Muscle layer of duodenum (tissue), 2 donors: ENCODE measurements around the gene FRMD1.

Source experiments
- H3K27ac ChIP-seq: one replicate; pipeline ENCODE4 v1.7.0; 2013; ENCODE audit warnings: mild to moderate bottlenecking, low read length
- H3K27me3 ChIP-seq: one replicate; pipeline ENCODE4 v1.7.0; 2013; ENCODE audit warnings: low read depth, mild to moderate bottlenecking, control low read depth, low read length
- H3K36me3 ChIP-seq, 2 donors: one replicate each; pipeline ENCODE4 v1.7.0; 2013; ENCODE audit warnings: low read length in 2 of 2, control low read depth in 1 of 2, mild to moderate bottlenecking in 1 of 2; ENCODE audit not compliant: insufficient read depth in 2 of 2, control insufficient read depth in 1 of 2
- H3K4me1 ChIP-seq, 2 donors: one replicate each; pipeline ENCODE4 v1.7.0; 2013; ENCODE audit warnings: low read length in 2 of 2, mild to moderate bottlenecking in 2 of 2, control low read depth in 1 of 2, moderate library complexity in 1 of 2; ENCODE audit not compliant: insufficient read depth in 2 of 2, control insufficient read depth in 1 of 2
- H3K4me3 ChIP-seq, 2 donors: one replicate each; pipeline ENCODE4 v1.7.0; 2013; ENCODE audit warnings: low read length in 2 of 2, low read depth in 1 of 2, mild to moderate bottlenecking in 1 of 2
- H3K9me3 ChIP-seq, 2 donors: one replicate each; pipeline ENCODE4 v1.7.0; 2013; ENCODE audit warnings: low read length in 2 of 2, control low read depth in 1 of 2, mild to moderate bottlenecking in 1 of 2; ENCODE audit not compliant: control insufficient read depth in 1 of 2
- donor health status: healthy.

FRMD1 gene

DNA sequence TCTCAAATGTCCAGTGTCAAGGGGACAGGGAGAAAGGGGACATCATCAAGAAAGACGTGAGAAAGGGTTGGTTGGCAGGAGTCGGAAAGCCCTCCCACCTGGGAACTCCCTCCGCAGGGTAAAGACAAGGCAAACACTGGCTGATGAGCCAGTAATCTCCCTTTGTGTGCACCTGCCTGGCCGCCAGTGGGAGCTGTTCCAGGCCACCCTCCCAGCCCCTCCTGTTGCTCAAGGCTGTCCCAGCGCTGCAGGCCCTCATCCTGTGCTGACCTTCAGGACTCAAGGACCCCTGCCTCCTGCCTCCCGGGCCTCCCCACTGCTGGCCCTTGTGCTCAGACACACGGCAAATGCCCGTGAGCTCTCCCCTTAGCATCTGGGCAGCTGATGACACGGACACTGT lies 7.4 kb downstream of the FRMD1 start:
- no peaks in the 10 kb centered on the region for H3K4me1 ChIP-seq
- H3K27ac ChIP-seq, result no peak overlapping the region
- no peak overlapping the region for H3K4me3 ChIP-seq
- no peaks in the 10 kb centered on the region for H3K27me3 ChIP-seq
- no peaks in the 10 kb centered on the region for H3K36me3 ChIP-seq
- no peaks in the 10 kb centered on the region for H3K9me3 ChIP-seq

DNA sequence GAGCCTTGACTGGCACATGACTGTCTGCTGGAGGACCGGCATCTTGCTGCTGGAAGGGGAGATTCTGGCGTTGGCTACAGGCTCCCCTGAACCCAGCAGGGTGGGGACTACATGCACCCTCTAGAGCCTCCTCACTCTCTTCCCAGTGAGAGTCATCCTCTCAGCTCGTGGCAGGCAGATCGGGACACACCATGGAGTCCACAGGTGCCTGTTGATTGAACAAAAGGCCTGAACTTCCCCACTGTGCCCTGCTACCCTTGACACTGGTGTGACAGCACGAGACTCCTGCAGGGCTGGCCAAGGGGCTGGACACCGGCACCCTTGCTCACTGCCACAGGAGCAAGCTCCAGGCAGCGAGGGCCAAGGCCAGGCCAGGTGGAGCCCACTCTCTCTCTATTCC lies 8.2 kb downstream of the FRMD1 start:
- H3K9me3 ChIP-seq, result no peaks in the 10 kb centered on the region
- H3K4me3 ChIP-seq, result no peak overlapping the region
- H3K4me1 ChIP-seq, result no peaks in the 10 kb centered on the region
- no peaks in the 10 kb centered on the region for H3K27me3 ChIP-seq
- no peaks in the 10 kb centered on the region for H3K36me3 ChIP-seq
- H3K27ac ChIP-seq, result no peak overlapping the region

DNA sequence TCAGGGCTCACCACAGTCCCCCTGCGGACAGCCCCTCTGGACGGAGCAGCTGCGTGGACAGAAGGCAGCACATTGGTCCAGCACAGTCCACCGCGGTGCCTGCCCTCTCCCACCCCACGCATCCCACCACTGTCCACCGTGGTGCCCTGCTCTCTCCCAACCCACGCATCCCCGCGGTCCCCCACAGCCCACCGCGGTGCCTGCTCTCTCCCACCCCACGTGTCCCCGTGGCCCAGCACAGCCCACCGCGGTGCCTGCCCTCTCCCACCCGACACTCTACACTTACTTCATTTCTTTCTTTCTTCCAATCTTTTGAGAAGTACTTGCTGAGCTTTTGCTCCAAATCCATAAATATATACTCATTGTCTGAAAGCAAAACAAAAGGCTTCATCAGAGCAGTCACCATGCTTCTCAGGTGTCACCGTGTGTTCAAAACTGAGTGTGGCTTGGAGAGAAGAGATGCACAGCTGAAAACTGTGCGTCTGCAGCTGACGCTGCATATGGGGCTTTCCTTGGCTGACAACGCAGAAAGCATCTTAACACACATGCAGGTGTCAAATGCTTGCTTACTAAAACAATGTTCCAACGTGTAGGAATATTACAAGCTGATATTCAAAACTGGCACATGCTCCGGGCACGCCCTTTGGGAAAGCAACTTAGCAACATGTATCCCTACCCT lies 11.8 kb downstream of the FRMD1 start:
- H3K27ac ChIP-seq, result no peak overlapping the region

DNA sequence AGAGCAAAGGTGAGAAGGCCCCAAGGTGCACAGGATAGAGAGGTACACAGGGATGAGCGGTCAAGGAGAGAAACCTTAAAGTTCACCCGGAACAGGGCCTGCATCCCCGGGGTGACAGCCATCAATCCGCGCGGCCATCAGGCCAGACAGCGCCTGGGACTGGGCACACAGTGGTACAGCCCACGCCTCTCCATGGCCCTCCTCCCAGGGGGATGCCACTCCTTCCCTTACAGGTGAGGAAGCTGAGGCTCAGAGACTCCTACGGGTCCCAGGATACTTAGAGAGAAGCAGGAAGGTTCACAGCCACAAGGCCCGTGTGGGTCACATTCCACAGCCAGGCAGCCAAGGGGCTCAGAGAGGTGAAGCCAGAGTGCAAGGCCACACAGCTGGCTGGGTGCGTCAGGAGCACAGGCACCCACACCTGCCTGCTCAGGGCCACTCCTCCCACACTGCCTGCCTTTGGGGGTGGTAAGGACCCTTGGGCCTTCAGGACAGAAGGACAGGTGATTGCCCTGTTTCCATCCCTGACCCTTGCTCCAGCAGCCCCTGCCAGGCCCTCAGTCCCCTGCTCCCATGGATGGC lies 14.7 kb downstream of the FRMD1 start:
- Histone ChIP-seq H3K36me3 (no peaks in the 10 kb centered on the region), H3K4me3 (no peak overlapping the region), H3K27me3 (no peaks in the 10 kb centered on the region), H3K4me1 (peaks cover 0 to 6% of the 10 kb centered on the region in 2 donors), H3K9me3 (no peaks in the 10 kb centered on the region), H3K27ac (no peak overlapping the region)

More for the DNA sequence above, 11.8 kb downstream of the FRMD1 start:
- Histone ChIP-seq H3K4me1 (no peaks in the 10 kb centered on the region), H3K27me3 (no peaks in the 10 kb centered on the region), H3K4me3 (no peak overlapping the region), H3K36me3 (no peaks in the 10 kb centered on the region), H3K9me3 (no peaks in the 10 kb centered on the region)

DNA sequence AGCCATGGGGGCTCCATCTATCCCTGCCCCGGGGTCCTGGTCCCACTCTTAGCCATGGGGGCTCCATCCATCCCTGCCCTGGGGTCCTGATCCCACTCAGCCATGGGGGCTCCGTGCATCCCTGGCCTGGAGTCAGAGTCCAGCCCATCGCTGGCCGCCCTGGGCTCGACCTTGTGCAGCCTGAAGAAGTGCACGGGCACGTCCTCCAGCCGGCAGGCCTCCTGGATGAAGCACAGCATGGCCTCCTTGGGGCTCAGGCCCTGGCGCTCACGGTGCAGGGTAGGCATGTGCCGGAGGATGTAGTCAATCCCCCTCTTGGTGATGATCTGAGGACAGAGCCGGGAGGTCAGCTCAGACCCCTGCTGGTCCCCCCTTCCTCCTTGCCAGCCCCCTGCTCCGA lies 15.6 kb downstream of the FRMD1 start:
- Histone ChIP-seq H3K27me3 (no peaks in the 10 kb centered on the region), H3K36me3 (no peaks in the 10 kb centered on the region), H3K9me3 (no peaks in the 10 kb centered on the region), H3K27ac (no peak overlapping the region), H3K4me1 (peaks cover 0 to 6% of the 10 kb centered on the region in 2 donors), H3K4me3 (no peak overlapping the region)

DNA sequence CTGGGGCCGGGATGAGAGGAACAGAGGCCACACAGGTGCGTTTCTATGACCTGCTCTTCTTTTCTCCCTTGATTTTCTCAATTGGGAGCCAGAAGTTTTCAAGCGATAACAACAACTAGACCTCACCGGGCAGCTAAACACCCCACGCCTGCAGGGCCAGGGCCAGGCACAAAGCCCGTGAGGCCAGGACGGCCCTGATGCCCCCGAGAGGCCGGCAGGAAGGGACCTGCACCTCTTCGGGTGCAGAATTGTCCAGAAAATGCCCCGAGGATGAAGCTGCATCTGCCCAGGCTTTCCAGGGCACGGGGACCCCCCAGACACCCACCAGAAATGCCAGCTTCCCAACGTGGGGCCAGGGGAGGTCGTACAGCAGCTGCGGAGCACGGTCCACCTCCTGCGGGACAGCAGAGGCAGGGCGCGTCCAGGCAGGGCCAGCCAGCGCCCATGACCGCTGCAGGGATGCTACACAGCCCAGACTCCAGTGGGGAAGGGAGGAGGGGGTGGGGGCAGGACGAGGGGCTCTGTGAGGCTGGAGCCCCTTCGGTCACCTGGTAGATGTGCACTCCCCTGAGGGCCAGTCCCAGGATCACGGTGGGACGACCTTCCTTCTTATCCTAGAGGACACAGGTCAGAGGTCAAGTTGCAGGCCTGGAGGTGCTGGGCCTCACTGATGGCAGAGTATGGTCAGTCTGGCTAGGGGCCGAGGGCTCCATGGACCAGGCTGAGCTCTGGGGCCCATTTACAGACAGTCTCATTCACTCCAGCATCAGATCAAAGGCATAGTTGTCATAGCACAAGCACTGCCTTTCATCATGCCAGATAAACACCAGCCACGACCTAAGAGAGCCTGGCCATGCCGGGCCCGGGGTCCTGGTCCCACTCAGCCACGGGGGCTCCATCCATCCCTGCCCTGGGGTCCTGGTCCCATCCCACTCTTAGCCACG lies 16.4 kb downstream of the FRMD1 start:
- Histone ChIP-seq H3K4me1 (peaks cover 0 to 6% of the 10 kb centered on the region in 2 donors), H3K27ac (no peak overlapping the region), H3K9me3 (no peaks in the 10 kb centered on the region), H3K4me3 (no peak overlapping the region), H3K36me3 (no peaks in the 10 kb centered on the region), H3K27me3 (no peaks in the 10 kb centered on the region)

DNA sequence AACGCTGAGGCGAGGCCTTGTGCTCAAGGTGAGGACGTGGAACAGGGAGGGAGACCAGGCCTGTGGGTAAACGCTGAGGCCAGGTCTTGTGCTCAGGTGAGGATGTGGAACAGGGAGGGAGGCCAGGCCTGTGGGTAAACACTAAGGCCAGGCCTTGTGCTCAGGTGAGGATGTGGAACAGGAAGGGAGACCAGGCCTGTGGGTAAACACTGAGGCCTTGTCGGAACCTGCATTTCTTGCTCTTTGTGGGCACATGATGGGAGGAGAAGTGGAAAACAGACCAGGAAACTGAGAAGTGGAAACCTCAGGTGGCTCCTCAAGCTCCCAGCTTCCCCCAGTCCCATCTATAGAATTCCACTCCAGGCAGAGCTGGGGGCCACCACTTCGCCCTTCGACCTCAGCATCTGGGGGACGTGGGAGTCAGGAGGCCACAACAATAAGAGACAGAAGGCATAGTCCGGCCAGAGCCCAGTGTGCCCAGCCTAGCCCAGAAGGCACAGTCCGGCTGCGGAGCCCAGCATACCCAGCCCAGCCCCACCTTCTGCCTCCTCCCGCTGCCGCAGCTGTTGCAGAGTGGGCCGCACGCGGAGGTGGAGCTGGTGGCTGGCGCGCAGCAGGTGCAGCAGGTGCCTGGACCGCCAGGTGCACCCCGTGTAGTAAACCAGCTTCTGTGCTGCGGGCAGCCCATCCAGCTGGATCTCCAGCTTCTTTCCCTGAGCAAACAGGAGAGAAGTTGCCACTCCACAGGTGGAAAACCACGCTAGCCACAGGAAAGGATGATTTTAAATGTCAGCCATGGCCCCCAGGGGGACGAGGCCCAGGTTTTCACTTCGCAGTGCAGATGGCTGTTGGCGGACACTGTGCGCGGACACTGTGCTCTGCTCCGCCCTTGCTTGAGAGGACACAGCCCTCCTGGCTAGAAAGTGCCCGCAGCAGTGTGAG lies 17.5 kb downstream of the FRMD1 start:
- Histone ChIP-seq H3K4me3 (no peak overlapping the region), H3K4me1 (peaks cover 0 to 6% of the 10 kb centered on the region in 2 donors), H3K9me3 (no peaks in the 10 kb centered on the region), H3K36me3 (no peaks in the 10 kb centered on the region), H3K27ac (no peak overlapping the region), H3K27me3 (no peaks in the 10 kb centered on the region)

DNA sequence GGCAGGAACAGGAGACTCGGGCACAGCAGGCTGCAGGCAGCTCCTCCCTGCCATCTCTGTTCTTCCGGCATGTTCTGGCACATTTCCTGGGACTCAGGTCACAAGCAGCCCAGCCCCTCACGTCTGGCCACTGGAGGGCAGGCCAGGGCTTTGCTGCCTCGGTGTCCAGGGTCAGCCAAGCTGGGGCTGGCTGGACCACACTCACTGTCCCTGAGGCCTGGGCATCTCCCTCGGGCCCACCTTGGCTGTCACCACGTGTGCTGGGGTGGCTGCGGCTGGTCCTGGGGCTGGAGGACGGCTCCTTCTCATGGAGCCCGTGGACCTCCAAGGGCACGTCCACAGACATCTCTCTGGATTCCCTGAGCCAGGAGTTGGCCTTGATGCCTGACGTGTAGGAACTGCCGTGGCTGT lies 18.5 kb downstream of the FRMD1 start:
- Histone ChIP-seq H3K9me3 (no peaks in the 10 kb centered on the region), H3K4me3 (no peak overlapping the region), H3K27ac (no peak overlapping the region), H3K4me1 (peaks cover 0 to 6% of the 10 kb centered on the region in 2 donors), H3K27me3 (no peaks in the 10 kb centered on the region), H3K36me3 (no peaks in the 10 kb centered on the region)

DNA sequence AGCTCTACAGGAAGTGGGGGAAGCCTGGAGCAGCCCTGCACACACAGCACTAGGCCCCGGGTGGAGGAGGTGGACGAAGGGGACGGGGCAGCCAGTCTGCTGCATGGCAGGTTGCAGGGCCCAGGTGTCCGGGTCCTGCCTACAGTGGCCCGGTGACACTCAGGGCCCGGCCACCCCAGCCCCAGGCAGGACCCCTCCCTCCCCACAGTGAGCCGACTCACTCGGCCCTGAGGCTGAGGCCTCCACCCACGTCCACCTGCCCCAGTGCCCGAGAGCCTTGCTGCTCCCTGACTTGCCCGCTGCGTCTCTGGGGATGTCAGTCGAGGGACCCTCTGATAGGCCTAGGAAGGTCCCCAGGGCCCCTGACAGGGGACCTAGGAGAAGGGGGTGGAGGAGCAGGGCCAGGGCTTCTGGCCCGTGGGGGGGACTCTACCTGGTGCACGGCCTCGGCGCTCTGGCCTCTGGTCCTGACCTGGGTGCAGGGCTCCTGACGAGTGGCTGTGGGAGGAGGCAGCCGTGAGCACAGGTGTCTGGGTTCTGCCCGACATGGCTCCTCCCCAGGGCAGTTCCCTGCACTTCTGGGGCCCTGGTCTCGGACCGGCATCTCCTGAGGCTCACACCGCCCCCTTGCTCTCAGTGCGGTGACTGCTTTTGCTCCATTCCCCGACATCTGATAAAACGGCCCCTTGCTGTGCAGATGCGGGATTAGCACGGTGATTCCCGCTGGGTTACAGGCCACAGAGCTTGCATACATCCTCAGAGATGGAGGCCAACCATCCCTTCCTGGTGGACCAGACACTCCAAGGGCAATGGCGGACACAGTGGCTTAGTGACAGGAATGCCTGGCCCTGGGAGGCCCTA lies 20.1 kb downstream of the FRMD1 start:
- no peaks in the 10 kb centered on the region for H3K9me3 ChIP-seq
- H3K4me1 ChIP-seq, result peaks cover 0 to 6% of the 10 kb centered on the region in 2 donors
- H3K4me3 ChIP-seq, result no peak overlapping the region
- no peaks in the 10 kb centered on the region for H3K27me3 ChIP-seq
- no peaks in the 10 kb centered on the region for H3K36me3 ChIP-seq
- no peak overlapping the region for H3K27ac ChIP-seq

DNA sequence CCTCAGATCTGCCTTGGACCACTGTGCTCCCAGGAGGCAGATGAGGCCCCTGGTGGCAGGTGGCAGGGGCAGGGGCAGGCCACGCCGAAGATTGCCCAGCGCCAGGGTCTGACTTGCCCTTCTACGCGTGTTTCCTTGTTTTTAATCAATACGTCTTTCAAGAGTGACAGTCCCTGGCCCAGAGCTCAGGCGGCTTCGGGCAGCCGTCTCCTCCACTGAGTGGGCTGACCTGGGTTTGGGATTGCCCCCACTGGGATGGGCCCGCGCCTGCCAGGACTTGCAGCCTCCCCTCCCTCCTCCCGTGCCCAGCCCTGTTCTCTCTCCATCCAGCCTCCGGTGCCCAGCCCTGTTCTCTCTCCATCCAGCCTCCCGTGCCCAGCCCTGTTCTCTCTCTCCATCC lies 21.2 kb downstream of the FRMD1 start:
- Histone ChIP-seq H3K4me1 (peaks cover 0 to 6% of the 10 kb centered on the region in 2 donors), H3K27ac (no peak overlapping the region), H3K4me3 (no peak overlapping the region), H3K27me3 (no peaks in the 10 kb centered on the region), H3K36me3 (no peaks in the 10 kb centered on the region), H3K9me3 (no peaks in the 10 kb centered on the region)
